Spleen (tissue), 11 donors: ENCODE results near the gene KRTAP21-3. TPM values are rescaled to one million over a fixed set of nuclear protein-coding genes. Genes with fewer than 3 reads are reported as not detected.

ENCODE experiments used
- DNase-seq: peaks from one replicate; pipeline ENCODE4 v3.0.0-alpha.2; 2020
- H3K27ac ChIP-seq, 8 donors: fragments of 200-600 bp; sonication (generic) in 7 of 8; 1 replicate in 4 of 8; 2 replicates in 4 of 8; pipeline versions ENCODE4 v1.5.0 to v1.8.0; 2016 to 2021; ENCODE audit warnings: inconsistent platforms in 4 of 8, mild to moderate bottlenecking in 4 of 8, moderate library complexity in 1 of 8
- H3K27me3 ChIP-seq, 7 donors: fragments of 200-600 bp; sonication (generic) in 6 of 7; replicated peaks in 1 of 7; 1 replicate in 4 of 7; 2 replicates in 3 of 7; pipeline versions ENCODE4 v1.5.0 to v1.8.0; 2016 to 2021; ENCODE audit warnings: inconsistent platforms in 3 of 7, mild to moderate bottlenecking in 1 of 7
- H3K36me3 ChIP-seq, 6 donors: fragments of 200-600 bp; sonication (generic) in 5 of 6; 1 replicate in 4 of 6; 2 replicates in 2 of 6; pipeline versions ENCODE4 v1.5.0 to v1.8.0; 2016 to 2021; ENCODE audit warnings: inconsistent platforms in 2 of 6
- H3K4me1 ChIP-seq, 6 donors: fragments of 200-600 bp; sonication (generic) in 5 of 6; 1 replicate in 3 of 6; 2 replicates in 3 of 6; pipeline versions ENCODE4 v1.5.0 to v1.8.0; 2016 to 2021; ENCODE audit warnings: inconsistent platforms in 3 of 6
- H3K4me3 ChIP-seq, 8 donors: fragments of 200-600 bp; sonication (generic) in 7 of 8; 1 replicate in 4 of 8; 2 replicates in 4 of 8; pipeline versions ENCODE4 v1.5.0 to v1.8.0; 2016 to 2021; ENCODE audit warnings: inconsistent platforms in 4 of 8, mild to moderate bottlenecking in 4 of 8, moderate library complexity in 2 of 8
- H3K9me3 ChIP-seq, 8 donors: fragments of 200-600 bp; sonication (generic) in 7 of 8; 1 replicate in 4 of 8; 2 replicates in 4 of 8; pipeline versions ENCODE4 v1.5.0 to v1.8.0; 2016 to 2021; ENCODE audit warnings: inconsistent platforms in 4 of 8
- POLR2A ChIP-seq, 3 donors: fragments of 450-650 bp; IDR thresholded peaks; one replicate each; pipeline ENCODE4 v1.5.1; 2017; ENCODE audit warnings: antibody characterized with exemption in 3 of 3, mild to moderate bottlenecking in 1 of 3
- POLR2AphosphoS5 ChIP-seq, 3 donors: sonication (generic); formaldehyde crosslinking; IDR thresholded peaks; one replicate each; pipeline ENCODE4 v1.5.1; 2017; ENCODE audit warnings: antibody characterized with exemption in 3 of 3
- WGBS, 5 donors: extraction: QIAGEN DNeasy Blood & Tissue Kit in 3 of 5; methylation state at CpG; one replicate each; pipeline versions ENCODE4 v1.1.5 to v1.1.7; 2013 to 2018; 5-methylcytosine and 5-hydroxymethylcytosine counted together
- intact Hi-C: fragments of 100-400 bp; cut with DNase I; formaldehyde crosslinking; loops from one replicate; pipeline ENCODE4 v1.15.0; 2023; ENCODE audit warnings: low total_unique reads
- polyA plus RNA-seq, 3 donors: library from polyadenylated mRNA; stranded (reverse); fragments of 200-250 nt; gene quantifications; one replicate each; pipeline ENCODE4 v1.2.1, GENCODE V29; 2013
- total RNA-seq, 7 donors: library from RNA; depleted of rRNA in 3 of 7; stranded (reverse); fragments of >200 nt in 3 of 7; fragmentation: NEBNext Ultra II Directional in 4 of 7; extraction: Animal tissue kit (Norgen Biotek cat#: 25700) in 4 of 7; gene quantifications; one replicate each; pipeline versions ENCODE4 v1.1.0 to v1.2.1, GENCODE V29; 2016 to 2021
- TF ChIP-seq, protein P1 (sequence below), 11 experiments: fragments of 200-600 bp in 7 of 11; fragments of 450-650 bp in 4 of 11; sonication (generic) in 4 of 11; IDR thresholded peaks in 8 of 11; conservative IDR thresholded peaks in 3 of 11; 1 replicate in 7 of 11; 2 replicates in 4 of 11; pipeline versions ENCODE4 v1.4.0 to v1.8.0; 2016 to 2021; ENCODE audit warnings: antibody characterized with exemption in 11 of 11, inconsistent platforms in 4 of 11, mild to moderate bottlenecking in 1 of 11
- donor health status: healthy with polysubstance abuse.
- donor health status: DM: no; HTN: no; CAD: no; lungs with moderate emphysema.
- donor health status: DM: no; HTN: no; CAD: no.
- donor health status: Bipolar disorder and iron deficiency.
- donor health status: healthy.
- donor health status: DM: no; HTN: no; CAD: no.
- donor health status: DM: yes; HTN: yes; CAD: no.

Gene KRTAP21-3
- total and polyA plus RNA-seq, 10 donors, result not detected

DNA sequence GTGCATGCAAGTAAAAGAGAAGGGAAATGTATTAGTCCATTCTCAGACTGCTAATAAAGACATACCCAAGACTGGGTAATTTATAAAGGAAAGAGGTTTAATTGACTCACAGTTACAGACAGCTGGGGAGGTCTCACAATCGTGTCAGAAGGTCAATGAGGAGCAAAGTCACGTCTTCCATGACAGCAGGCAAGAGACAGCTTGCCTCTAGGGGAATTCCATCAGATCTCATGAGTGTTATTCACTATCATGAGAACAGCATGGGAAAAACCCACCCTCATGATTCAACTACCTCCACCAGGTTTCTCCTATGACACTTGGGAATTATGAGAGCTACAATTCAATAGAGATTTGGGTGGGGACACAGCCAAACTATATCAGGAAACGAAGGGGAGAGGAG is 8.1 kb downstream of the KRTAP21-3 start:
- Histone ChIP-seq H3K27ac (no peak overlapping the region), H3K9me3 (peaks cover 0 to 34% (median 3%) of the 10 kb centered on the region in 8 donors), H3K4me1 (no peaks in the 10 kb centered on the region), H3K27me3 (no peaks in the 10 kb centered on the region), H3K36me3 (no peaks in the 10 kb centered on the region), H3K4me3 (no peak overlapping the region)
- intact Hi-C loops, result no loop called here
- DNase-seq, result no peak
- no peak for TF ChIP-seq POLR2A (IDR thresholded peaks at IDR 0.05)
- no peak for TF ChIP-seq POLR2AphosphoS5 (IDR thresholded peaks at IDR 0.05)
- TF ChIP-seq, protein P1, sequence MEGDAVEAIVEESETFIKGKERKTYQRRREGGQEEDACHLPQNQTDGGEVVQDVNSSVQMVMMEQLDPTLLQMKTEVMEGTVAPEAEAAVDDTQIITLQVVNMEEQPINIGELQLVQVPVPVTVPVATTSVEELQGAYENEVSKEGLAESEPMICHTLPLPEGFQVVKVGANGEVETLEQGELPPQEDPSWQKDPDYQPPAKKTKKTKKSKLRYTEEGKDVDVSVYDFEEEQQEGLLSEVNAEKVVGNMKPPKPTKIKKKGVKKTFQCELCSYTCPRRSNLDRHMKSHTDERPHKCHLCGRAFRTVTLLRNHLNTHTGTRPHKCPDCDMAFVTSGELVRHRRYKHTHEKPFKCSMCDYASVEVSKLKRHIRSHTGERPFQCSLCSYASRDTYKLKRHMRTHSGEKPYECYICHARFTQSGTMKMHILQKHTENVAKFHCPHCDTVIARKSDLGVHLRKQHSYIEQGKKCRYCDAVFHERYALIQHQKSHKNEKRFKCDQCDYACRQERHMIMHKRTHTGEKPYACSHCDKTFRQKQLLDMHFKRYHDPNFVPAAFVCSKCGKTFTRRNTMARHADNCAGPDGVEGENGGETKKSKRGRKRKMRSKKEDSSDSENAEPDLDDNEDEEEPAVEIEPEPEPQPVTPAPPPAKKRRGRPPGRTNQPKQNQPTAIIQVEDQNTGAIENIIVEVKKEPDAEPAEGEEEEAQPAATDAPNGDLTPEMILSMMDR (IDR thresholded peaks at IDR 0.05 in 8 of 11, conservative IDR thresholded peaks at IDR 0.05 in 3 of 11), result no peak
- 24 to 54% (median 31%) methylated on average over 3 of the region's 3 CpGs for WGBS, 5 donors

DNA sequence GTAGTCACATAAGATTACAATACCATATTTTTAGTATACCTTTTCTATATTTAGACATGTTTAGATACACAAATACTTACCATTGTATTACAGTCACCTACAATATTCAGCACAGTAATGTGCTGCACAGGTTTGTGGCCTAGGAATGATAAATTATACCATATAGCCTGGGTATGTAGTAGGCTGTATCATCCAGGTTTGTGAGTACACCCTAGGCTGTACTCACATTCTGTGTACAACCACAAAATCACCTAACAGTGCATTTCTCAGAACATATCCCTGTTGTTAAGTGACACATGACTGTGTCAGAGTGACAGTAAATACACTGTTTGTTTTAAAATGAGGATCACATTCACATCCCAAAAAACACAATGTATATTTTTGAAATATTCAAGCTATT is 11.2 kb downstream of the KRTAP21-3 start:
- H3K36me3 ChIP-seq, result no peaks in the 10 kb centered on the region
- TF ChIP-seq POLR2AphosphoS5 (IDR thresholded peaks at IDR 0.05) (no peak), POLR2A (IDR thresholded peaks at IDR 0.05) (no peak)
- TF ChIP-seq, protein P1 (IDR thresholded peaks at IDR 0.05 in 8 of 11, conservative IDR thresholded peaks at IDR 0.05 in 3 of 11), result no peak

DNA sequence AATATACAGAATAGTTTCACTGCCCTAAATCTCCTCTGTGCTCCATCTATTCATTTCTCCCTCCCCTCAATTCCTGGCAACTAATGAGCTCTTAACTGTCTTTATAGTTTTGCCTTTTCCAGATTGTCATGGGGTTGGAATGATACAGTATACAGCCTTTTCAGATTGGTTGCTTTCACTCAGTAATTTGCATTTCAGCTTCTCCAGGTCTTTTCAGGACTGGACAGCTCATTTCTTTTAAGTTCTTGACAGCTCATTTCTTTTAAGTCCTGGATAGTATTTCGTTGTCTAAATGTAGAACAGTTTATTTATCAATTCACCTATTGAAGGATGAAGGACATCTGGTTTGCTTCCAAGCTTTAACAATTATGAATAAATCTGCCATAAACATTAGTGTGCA is 22.6 kb downstream of the KRTAP21-3 start:
- DNase-seq, result no peak
- Histone ChIP-seq H3K4me1 (no peaks in the 10 kb centered on the region), H3K9me3 (peaks cover 0 to 60% (median 36%) of the 10 kb centered on the region in 8 donors), H3K27ac (no peak overlapping the region), H3K36me3 (no peaks in the 10 kb centered on the region), H3K27me3 (no peaks in the 10 kb centered on the region), H3K4me3 (no peak overlapping the region)
- intact Hi-C loops, result no loop called here
- TF ChIP-seq POLR2A (IDR thresholded peaks at IDR 0.05) (no peak), POLR2AphosphoS5 (IDR thresholded peaks at IDR 0.05) (no peak)
- TF ChIP-seq, protein P1 (IDR thresholded peaks at IDR 0.05 in 8 of 11, conservative IDR thresholded peaks at IDR 0.05 in 3 of 11), result no peak
- WGBS, 5 donors, result 39 to 52% (median 50%) methylated on average over 1 of the region's 1 CpG

More for the DNA sequence above, 11.2 kb downstream of the KRTAP21-3 start:
- Histone ChIP-seq H3K4me3 (no peak overlapping the region), H3K9me3 (peaks cover 0 to 25% (median 1%) of the 10 kb centered on the region in 8 donors), H3K4me1 (no peaks in the 10 kb centered on the region), H3K27me3 (no peaks in the 10 kb centered on the region), H3K27ac (no peak overlapping the region)
- intact Hi-C loops, result no loop called here
- DNase-seq, result no peak

DNA sequence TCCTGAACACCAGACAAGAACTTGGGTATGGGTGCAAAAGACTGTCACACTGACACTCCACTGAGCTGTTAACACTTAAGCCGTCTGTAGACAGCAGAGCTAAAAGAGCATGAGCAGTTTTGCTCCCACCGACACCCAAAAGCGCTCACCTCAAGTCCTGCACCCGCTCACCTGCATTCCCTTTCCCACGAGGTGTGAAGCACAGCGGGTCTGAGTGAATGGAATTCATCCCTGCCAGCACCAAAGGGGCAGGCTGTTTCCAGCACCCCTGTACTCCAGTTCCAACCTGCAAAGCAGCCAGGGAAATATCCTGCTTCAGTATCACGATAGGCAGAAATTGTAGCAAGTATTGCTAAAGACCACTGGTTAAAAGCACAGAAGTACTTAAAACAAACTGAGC is 28.8 kb downstream of the KRTAP21-3 start:
- Histone ChIP-seq H3K36me3 (no peaks in the 10 kb centered on the region), H3K27me3 (no peaks in the 10 kb centered on the region), H3K27ac (no peak overlapping the region), H3K4me1 (no peaks in the 10 kb centered on the region), H3K9me3 (peaks cover 0 to 37% (median 7%) of the 10 kb centered on the region in 8 donors), H3K4me3 (no peak overlapping the region)
- no peak for TF ChIP-seq POLR2A (IDR thresholded peaks at IDR 0.05)
- TF ChIP-seq, protein P1 (IDR thresholded peaks at IDR 0.05 in 8 of 11, conservative IDR thresholded peaks at IDR 0.05 in 3 of 11), result no peak
- no peak for TF ChIP-seq POLR2AphosphoS5 (IDR thresholded peaks at IDR 0.05)
- DNase-seq, result no peak
- WGBS, 5 donors, result 61 to 68% (median 62%) methylated on average over 7 of the region's 7 CpGs
- intact Hi-C loops, result no loop called here
